HL-60/S4 treated with phorbol 12-myristate 13-acetate at 8.2 ng/mL for 4 days and 3 days (cell line): ENCODE results near the gene PRXL2B.
"Not testable (repeated sequence)": the region's sequence is repeated elsewhere in the genome, so short reads cannot be mapped to it uniquely, and the experiment has no call there.

Source experiments
- in situ Hi-C: fragments of 300-500 bp; cut with MboI; formaldehyde crosslinking; loops from 2 replicates; pipeline ENCODE4 v1.15.0; 2022; ENCODE audit warnings: low sequenced_read_pairs

Gene PRXL2B

GRCh38 chr1:2549367-2550029 lies 37.1 kb upstream of the PRXL2B start:
- in situ Hi-C loops = loop anchor here (25.0 kb wide), 1 partner anchor 362 kb away; the partner anchor contains the start of gene FAAP20

GRCh38 chr1:2550309-2550861 lies 36.2 kb upstream of the PRXL2B start:
- in situ Hi-C loops = not testable (repeated sequence)

GRCh38 chr1:2551544-2551943 lies 35.0 kb upstream of the PRXL2B start:
- in situ Hi-C loops = not testable (repeated sequence)

- in situ Hi-C loops = no loop called here
Measured at GRCh38 chr1:2552189-2552588, 34.4 kb upstream of the PRXL2B start.

- in situ Hi-C loops = not testable (repeated sequence)
Measured at GRCh38 chr1:2553076-2553475, 33.5 kb upstream of the PRXL2B start.

GRCh38 chr1:2553871-2554620 lies 32.5 kb upstream of the PRXL2B start:
- in situ Hi-C loops = no loop called here

- in situ Hi-C loops = no loop called here
Measured at GRCh38 chr1:2554621-2555387, 31.8 kb upstream of the PRXL2B start.

GRCh38 chr1:2555634-2556276 lies 30.8 kb upstream of the PRXL2B start:
- in situ Hi-C loops = no loop called here

GRCh38 chr1:2556277-2556677 lies 30.3 kb upstream of the PRXL2B start, which contains the start of gene TNFRSF14:
Gene TNFRSF14 (plus strand): TSS chr1:2556371. CDS start chr1:2556665, 294 bp downstream.
- in situ Hi-C loops = no loop called here

- in situ Hi-C loops = no loop called here
Measured at GRCh38 chr1:2556678-2557481, 29.7 kb upstream of the PRXL2B start.

GRCh38 chr1:2557482-2558400 lies 28.8 kb upstream of the PRXL2B start:
- in situ Hi-C loops = no loop called here

- in situ Hi-C loops = no loop called here
Measured at GRCh38 chr1:2558420-2558819, 28.2 kb upstream of the PRXL2B start.

- in situ Hi-C loops = no loop called here
Measured at GRCh38 chr1:2558861-2559260, 27.7 kb upstream of the PRXL2B start.

GRCh38 chr1:2559509-2560298 lies 26.9 kb upstream of the PRXL2B start:
- in situ Hi-C loops = no loop called here

- in situ Hi-C loops = no loop called here
Measured at GRCh38 chr1:2560299-2561073, 26.1 kb upstream of the PRXL2B start.

- in situ Hi-C loops = no loop called here
Measured at GRCh38 chr1:2561446-2561845, 25.1 kb upstream of the PRXL2B start.
